GM10266 (cell line): Measurements from ENCODE around the gene PRDM13.

ENCODE experiments used
- DNase-seq: peaks from one replicate; pipeline ENCODE4 v3.0.0; 2012; ENCODE audit errors: extremely low spot score
- TF ChIP-seq, protein P1 (sequence below): IDR thresholded peaks from 2 replicates; pipeline ENCODE4 v1.5.1; 2012; ENCODE audit warnings: mild to moderate bottlenecking, low read depth; ENCODE audit not compliant: control insufficient read depth, insufficient read depth; ENCODE audit errors: missing control alignments

The PRDM13 gene

DNA sequence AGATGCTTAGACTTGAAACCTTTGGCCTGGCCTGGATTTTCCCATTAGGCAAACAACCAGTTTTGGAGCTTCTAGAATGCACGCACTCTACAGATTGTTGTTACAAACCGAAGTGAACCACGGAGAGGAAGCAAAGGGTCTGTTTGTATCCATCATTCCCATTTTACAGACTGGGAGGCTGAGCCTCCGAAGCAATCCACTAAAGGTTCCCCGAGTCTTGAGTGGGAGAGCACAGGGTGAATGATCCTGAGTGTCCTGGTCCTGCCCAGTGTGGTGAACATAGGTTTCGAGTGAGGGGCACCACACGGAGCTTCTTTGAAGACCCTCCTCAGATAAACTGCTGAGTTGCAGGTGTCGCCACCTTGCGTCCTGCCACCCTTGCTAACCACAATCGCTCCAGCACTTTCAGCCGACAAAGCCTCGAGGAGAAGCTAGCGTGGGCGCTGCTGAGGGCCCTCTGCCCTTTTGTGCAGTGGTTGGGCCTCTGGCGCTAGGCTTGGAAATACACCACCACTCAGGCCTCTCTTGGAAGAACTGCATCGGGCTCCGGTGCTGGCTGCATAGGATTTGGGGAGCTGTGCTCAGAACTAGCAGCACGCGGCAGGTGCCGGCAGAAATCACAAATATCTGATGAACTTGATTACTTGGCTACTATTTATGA is 1.4 kb upstream of the PRDM13 start:
- TF ChIP-seq, protein P1, sequence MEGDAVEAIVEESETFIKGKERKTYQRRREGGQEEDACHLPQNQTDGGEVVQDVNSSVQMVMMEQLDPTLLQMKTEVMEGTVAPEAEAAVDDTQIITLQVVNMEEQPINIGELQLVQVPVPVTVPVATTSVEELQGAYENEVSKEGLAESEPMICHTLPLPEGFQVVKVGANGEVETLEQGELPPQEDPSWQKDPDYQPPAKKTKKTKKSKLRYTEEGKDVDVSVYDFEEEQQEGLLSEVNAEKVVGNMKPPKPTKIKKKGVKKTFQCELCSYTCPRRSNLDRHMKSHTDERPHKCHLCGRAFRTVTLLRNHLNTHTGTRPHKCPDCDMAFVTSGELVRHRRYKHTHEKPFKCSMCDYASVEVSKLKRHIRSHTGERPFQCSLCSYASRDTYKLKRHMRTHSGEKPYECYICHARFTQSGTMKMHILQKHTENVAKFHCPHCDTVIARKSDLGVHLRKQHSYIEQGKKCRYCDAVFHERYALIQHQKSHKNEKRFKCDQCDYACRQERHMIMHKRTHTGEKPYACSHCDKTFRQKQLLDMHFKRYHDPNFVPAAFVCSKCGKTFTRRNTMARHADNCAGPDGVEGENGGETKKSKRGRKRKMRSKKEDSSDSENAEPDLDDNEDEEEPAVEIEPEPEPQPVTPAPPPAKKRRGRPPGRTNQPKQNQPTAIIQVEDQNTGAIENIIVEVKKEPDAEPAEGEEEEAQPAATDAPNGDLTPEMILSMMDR = no peak
- DNase-seq = no peak

DNA sequence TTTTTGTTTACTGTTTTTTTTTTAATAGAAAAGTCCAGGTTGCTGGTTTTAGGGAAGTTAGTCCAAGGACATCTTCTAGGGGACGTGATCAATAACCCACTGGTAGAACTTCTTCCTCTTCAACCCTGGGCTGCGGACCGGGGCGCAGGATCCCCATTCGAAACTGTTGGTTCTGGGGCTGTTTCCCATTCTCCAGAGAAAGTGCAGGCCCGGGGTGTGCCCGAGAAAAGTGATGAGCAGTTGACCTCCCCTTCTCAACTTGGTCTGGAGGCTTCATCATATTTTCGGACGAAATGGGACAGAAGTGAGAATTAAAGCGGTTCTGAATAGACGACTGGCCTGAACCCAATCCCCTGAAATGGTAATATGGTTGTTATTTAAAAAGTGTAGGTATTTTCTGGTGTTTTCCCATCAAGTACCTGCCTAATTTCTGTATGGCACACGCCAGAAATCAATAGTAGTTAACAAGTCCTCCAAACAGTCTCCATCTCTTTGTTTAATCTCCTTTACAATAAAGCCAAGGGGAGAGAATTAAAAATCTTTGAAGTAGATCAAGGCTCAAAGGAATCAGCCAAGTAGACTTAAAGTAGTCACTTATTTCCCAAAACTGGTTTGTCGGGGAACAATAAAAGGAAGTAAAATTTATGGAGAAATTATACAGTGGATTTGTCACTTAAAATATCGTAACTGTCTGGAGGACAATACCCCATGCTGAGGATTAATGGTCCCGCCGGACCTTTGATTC is 550 bp upstream of the PRDM13 start:
- TF ChIP-seq, protein P1 = no peak
- no peak for DNase-seq

DNA sequence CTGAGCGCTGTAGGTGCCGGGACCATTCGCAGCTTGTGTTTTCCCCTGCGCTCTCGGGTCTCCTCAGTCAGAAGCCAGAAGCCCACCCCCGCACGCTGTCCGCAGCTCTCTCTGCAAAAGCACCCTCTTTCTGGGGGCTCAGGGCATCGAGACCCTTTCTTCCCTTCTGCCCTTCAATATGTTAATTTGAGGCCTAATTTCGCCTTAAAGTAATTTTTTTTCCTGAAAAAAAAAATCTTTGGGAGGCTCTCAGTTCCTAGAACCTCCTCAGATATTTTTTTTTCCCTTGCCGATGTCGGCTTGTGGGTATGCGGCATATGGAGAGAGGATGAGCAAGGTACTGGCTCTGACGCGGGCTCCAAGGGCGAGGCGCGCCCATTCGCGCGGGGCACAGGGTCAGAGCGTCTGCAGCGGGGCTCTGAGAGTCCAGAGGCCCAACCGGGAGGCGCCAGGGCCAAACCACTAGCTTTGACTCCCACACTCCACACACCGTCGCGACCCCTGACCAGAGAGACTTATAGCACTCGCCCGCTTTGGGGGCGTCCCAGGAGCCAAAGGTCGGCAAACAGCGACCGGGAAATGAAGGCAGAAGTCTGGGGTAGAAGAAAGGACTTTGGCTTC is 893 bp downstream of the PRDM13 start:
- DNase-seq = no peak
- TF ChIP-seq, protein P1 = no peak

DNA sequence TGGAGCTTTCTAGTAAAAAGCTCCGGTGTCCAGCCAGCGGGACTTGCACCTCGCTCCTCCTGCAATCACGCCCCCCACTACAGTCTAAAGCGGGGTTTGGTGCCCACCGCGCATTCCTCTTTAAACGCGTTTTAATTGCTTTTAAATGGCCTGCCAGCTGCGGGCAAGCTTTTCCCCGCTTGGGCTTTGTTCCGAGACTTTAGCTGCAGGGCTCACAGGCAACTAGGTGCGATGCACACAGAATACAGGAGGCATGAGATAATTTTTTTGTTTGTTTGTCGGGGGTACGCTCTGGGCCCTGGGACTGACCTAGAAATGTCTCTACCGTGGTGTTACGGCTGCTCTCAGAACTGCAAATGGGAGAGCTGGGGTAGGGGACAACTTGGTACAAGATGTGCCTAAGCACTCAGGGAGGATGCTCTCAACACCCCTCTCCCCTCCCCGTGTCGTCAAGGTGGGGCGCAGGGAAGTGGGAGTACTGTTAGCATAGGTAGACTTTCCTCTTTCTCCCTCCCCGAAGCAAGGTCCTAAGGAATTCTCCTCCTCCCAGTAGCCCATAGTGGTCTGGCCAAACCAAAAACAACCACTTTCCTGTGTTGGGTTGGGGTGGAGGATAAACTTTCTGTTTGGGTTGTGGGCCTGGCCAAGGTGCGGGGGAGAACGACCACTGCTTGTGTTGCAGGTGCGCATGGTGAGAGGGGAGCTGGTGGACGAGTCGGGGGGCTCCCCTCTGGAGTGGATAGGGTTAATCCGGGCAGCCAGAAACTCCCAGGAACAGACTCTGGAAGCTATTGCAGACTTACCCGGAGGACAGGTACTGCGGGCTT is 1.6 kb downstream of the PRDM13 start:
- no peak for DNase-seq
- TF ChIP-seq, protein P1 = no peak

DNA sequence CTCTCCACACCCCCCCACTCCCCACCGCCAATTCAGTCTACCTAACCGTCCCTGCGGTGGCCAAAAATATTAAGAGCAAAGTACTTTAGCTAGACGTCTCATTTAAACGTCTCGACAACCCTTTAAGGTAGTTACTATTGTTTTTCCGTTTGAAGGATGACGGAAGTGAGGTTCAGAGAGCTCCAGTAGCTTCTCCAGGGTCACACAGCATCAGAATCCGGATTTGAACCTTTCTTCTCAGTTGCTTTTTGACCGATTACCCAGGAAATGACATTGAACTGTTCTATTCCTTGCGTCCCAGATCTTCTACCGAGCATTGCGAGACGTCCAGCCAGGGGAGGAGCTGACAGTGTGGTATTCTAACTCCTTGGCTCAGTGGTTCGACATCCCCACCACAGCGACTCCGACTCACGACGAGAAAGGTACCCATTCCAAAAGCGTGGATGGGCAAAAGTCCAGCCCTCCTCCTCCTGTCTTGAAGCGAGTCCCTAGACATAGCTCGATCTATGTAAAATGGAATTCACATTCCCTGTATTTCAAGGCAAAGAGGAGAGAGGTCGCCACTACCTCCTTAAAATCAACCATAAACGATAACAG is 2.4 kb downstream of the PRDM13 start:
- TF ChIP-seq, protein P1 = no peak
- DNase-seq = no peak

DNA sequence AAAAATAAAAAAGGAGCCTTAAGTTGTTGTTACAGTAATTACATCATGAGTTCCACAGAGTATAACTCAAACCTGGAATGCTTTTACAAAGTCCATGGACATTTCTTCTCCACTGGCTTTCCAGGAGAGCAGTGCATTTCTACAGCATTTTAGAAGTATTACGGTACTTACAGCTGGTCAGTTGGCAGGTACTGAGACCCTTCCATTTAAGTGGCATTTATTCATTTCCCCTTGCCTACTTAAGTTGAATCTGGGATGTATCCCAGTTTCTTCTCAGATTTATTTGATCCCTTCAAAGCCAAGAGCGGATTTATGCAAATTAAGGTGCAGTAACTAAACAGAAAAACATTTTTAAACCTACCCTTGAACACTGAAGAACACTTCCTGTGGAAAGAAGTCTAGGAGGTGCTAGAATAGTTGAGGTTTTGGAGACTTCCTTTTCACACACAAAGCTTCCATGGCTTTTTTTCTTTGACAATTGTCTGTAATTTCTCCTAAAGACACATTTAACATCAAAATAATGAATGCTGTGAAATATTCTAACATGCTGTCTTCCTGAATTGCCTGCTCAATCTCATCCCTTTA is 3.4 kb downstream of the PRDM13 start:
- DNase-seq = no peak

More for the DNA sequence above, 3.4 kb downstream of the PRDM13 start:
- TF ChIP-seq, protein P1 = no peak
